Measurements from ENCODE around the gene LRRC8A. TPM values are rescaled to one million over a fixed set of nuclear protein-coding genes. Genes with fewer than 3 reads are reported as not detected.
A peak's percentile ranks its signal among the peaks of the same experiment; 100 is the strongest.
"Not testable (repeated sequence)": the region's sequence is repeated elsewhere in the genome, so short reads cannot be mapped to it uniquely, and the experiment has no call there.

Gene LRRC8A
- total RNA-seq, 2 experiments from 2014 or later = 22.9 to 26.9 TPM

DNA sequence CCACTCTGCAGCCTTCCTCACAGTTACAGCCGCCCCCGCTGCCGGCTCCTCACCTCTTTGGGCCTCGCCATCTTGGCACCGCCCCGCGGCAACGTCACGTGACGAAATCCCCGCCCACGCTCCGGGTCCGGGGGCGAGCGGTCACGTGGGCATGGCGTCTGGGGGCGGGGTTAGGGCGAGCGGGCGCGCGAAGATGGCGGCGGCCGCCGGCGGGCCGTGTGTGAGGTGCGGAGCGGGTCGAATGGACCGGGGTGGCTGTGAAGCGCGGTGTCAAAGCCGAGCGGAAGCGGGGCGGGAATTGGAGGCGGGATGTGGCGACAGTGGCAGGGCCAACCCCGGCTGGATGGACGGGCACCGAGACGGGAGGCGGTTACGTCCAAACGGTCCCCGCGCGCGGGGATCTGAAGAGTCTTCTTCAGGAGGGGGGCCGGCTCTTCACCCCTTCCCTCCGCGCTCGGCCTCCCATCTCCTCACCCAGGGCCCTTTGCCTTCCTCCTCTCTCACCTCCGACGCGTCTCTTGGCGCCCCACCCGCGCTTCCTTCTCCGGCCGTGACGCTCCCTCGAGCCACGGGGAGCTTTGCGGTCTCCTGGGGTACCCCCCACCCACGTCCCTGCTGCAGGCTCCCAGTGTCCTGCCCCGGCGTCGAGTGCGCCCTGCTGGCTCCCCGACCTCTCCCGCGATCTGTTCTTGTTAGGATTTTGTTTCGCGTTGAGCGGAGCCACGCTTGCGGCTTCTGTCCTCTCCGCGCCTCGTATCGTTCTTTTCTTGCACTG is 65.8 kb downstream of the LRRC8A start, which contains the start of the genes DOLK and NUP188:
TSS of gene DOLK (minus strand) at position 77 of the 775 bp plus-strand sequence. CDS start 300 bp downstream, outside the sequence.
TSS of gene NUP188 (plus strand) at position 173 of the 775 bp plus-strand sequence. CDS start at position 194, 21 bp downstream.
- Histone ChIP-seq H3K9me3 (ENCODE audit: low read length) (no peaks in the 10 kb centered on the region), H3K79me2 (ENCODE audit: insufficient read depth, low read depth, low read length) (peaks cover 21% of the 10 kb centered on the region; the same call in 1 of the 2 replicates), H4K20me1 (ENCODE audit: insufficient read depth, low read length) (no peaks in the 10 kb centered on the region), H3K4me1 (ENCODE audit: insufficient read depth, low read length, poor library complexity, severe bottlenecking) (peaks cover 14% of the 10 kb centered on the region), H2AFZ (ENCODE audit: low read length) (peak within 1 kb of the TSS; percentile 63), H3K9me2 (ENCODE audit: insufficient read depth, low read length) (no peaks in the 10 kb centered on the region), H3K27ac (ENCODE audit: low read depth, low read length, poor library complexity, severe bottlenecking) (peak within 1 kb of the TSS; percentile 63), H3K4me3 (ENCODE audit: low read depth, low read length, poor library complexity, severe bottlenecking) (peak within 1 kb of the TSS; percentile 95), H3K36me3 (ENCODE audit: insufficient read depth, low read length) (peaks cover 44% of the 10 kb centered on the region), H3K4me2 (ENCODE audit: low read length) (peak within 1 kb of the TSS; percentile 82)
- intact Hi-C loops (cut with micrococcal nuclease; ENCODE audit: unreplicated experiment) = loop anchor here (5.0 kb wide), 1 partner anchor 85 kb away; no protein-coding TSS in a partner anchor
- peak; percentile 94 for DNase-seq (ENCODE audit: low spot score)
- TF ChIP-seq EZH2phosphoT487 (IDR thresholded peaks at IDR 0.05; ENCODE audit: borderline replicate concordance, low read depth, low read length) (no peak), CTCF (conservative IDR thresholded peaks at IDR 0.05; ENCODE audit: low read length) (no peak)
- BruUV-seq (replicated peaks) = no TSS peak
- CTCF ChIA-PET (ENCODE audit: unreplicated experiment) = no interaction called here
- POLR2A ChIA-PET = interaction anchor here (0.6 to 0.8 kb wide), 3 partner anchors 11 to 342 kb away, joined by 3 to 5 read pairs (median 4); no protein-coding TSS in a partner anchor

GRCh38 chr9:128961403-128961802 is 79.5 kb downstream of the LRRC8A start:
- H3K27ac ChIP-seq (ENCODE audit: low read depth, low read length, poor library complexity, severe bottlenecking); H2AFZ ChIP-seq (ENCODE audit: low read length); H3K9me3 ChIP-seq (ENCODE audit: low read length); BruUV-seq (replicated peaks); H3K9me2 ChIP-seq (ENCODE audit: insufficient read depth, low read length); H3K79me2 ChIP-seq (ENCODE audit: insufficient read depth, low read depth, low read length); H3K4me3 ChIP-seq (ENCODE audit: low read depth, low read length, poor library complexity, severe bottlenecking); DNase-seq (ENCODE audit: low spot score); CTCF ChIA-PET (ENCODE audit: unreplicated experiment); intact Hi-C loops (cut with micrococcal nuclease; ENCODE audit: unreplicated experiment); H4K20me1 ChIP-seq (ENCODE audit: insufficient read depth, low read length); H3K4me1 ChIP-seq (ENCODE audit: insufficient read depth, low read length, poor library complexity, severe bottlenecking); H3K4me2 ChIP-seq (ENCODE audit: low read length): not testable (repeated sequence)
- POLR2A ChIA-PET = interaction anchor here (0.6 to 0.7 kb wide), 2 partner anchors 11 to 28 kb away, joined by 3 to 5 read pairs; no protein-coding TSS in a partner anchor
- peaks cover 92% of the 10 kb centered on the region for H3K36me3 ChIP-seq (ENCODE audit: insufficient read depth, low read length)

Other genes with a start within 250 kb of the LRRC8A start
- gene DYNC2I2, start 225.3 kb upstream of the LRRC8A start, total RNA-seq (2014; rRNA removed; shearing (Covaris generic)) = 71.8 and 97.6 TPM in 2 replicates
- gene DYNC2I2, start 225.3 kb upstream of the LRRC8A start, total RNA-seq (2022) = 51.6 and 55.5 TPM in 2 replicates
- 598 and 1,041 TPM in 2 replicates for gene SET, start 192.9 kb upstream of the LRRC8A start, total RNA-seq (2014; rRNA removed; shearing (Covaris generic))
- gene SET, start 192.9 kb upstream of the LRRC8A start, total RNA-seq (2022) = 686 and 701 TPM in 2 replicates
- gene PKN3, start 179.6 kb upstream of the LRRC8A start, total RNA-seq (2014; rRNA removed; shearing (Covaris generic)) = 0.88 and 1.5 TPM in 2 replicates
- gene PKN3, start 179.6 kb upstream of the LRRC8A start, total RNA-seq (2022) = 3.3 and 4.6 TPM in 2 replicates
- 29.0 and 56.8 TPM in 2 replicates for gene ZDHHC12, start 158.0 kb upstream of the LRRC8A start, total RNA-seq (2014; rRNA removed; shearing (Covaris generic))
- 37.0 and 40.0 TPM in 2 replicates for gene ZDHHC12, start 158.0 kb upstream of the LRRC8A start, total RNA-seq (2022)
- gene ZER1, start 110.2 kb upstream of the LRRC8A start, total RNA-seq (2014; rRNA removed; shearing (Covaris generic)) = 6.9 and 11.0 TPM in 2 replicates
- gene ZER1, start 110.2 kb upstream of the LRRC8A start, total RNA-seq (2022) = 15.1 and 20.0 TPM in 2 replicates
- gene TBC1D13, start 94.9 kb upstream of the LRRC8A start, total RNA-seq (2014; rRNA removed; shearing (Covaris generic)) = 14.9 and 18.7 TPM in 2 replicates
- 18.9 and 24.7 TPM in 2 replicates for gene TBC1D13, start 94.9 kb upstream of the LRRC8A start, total RNA-seq (2022)
- gene ENDOG, start 63.6 kb upstream of the LRRC8A start, total RNA-seq (2014; rRNA removed; shearing (Covaris generic)) = 31.9 and 35.2 TPM in 2 replicates
- gene ENDOG, start 63.6 kb upstream of the LRRC8A start, total RNA-seq (2022) = 24.8 and 29.4 TPM in 2 replicates
- 38.9 and 51.2 TPM in 2 replicates for gene SPOUT1, start 52.3 kb upstream of the LRRC8A start, total RNA-seq (2014; rRNA removed; shearing (Covaris generic))
- gene SPOUT1, start 52.3 kb upstream of the LRRC8A start, total RNA-seq (2022) = 47.8 and 52.5 TPM in 2 replicates
- gene KYAT1, start 183 bp upstream of the LRRC8A start, total RNA-seq (2014; rRNA removed; shearing (Covaris generic)) = 38.2 and 44.7 TPM in 2 replicates
- 28.3 and 34.5 TPM in 2 replicates for gene KYAT1, start 183 bp upstream of the LRRC8A start, total RNA-seq (2022)
- 69.0 and 83.5 TPM in 2 replicates for gene PHYHD1, start 38.8 kb downstream of the LRRC8A start, total RNA-seq (2014; rRNA removed; shearing (Covaris generic))
- 132 and 150 TPM in 2 replicates for gene PHYHD1, start 38.8 kb downstream of the LRRC8A start, total RNA-seq (2022)
- gene DOLK, start 65.5 kb downstream of the LRRC8A start, total RNA-seq (2014; rRNA removed; shearing (Covaris generic)) = 9.6 and 11.2 TPM in 2 replicates
- gene DOLK, start 65.5 kb downstream of the LRRC8A start, total RNA-seq (2022) = 5.1 and 5.8 TPM in 2 replicates
- gene NUP188, start 65.6 kb downstream of the LRRC8A start, total RNA-seq (2014; rRNA removed; shearing (Covaris generic)) = 70.5 and 73.6 TPM in 2 replicates
- 83.8 and 91.6 TPM in 2 replicates for gene NUP188, start 65.6 kb downstream of the LRRC8A start, total RNA-seq (2022)
- gene SH3GLB2, start 146.2 kb downstream of the LRRC8A start, total RNA-seq (2014; rRNA removed; shearing (Covaris generic)) = 58.4 and 73.6 TPM in 2 replicates
- 92.6 and 95.8 TPM in 2 replicates for gene SH3GLB2, start 146.2 kb downstream of the LRRC8A start, total RNA-seq (2022)
- 27.7 and 29.2 TPM in 2 replicates for gene MIGA2, start 154.5 kb downstream of the LRRC8A start, total RNA-seq (2014; rRNA removed; shearing (Covaris generic))
- gene MIGA2, start 154.5 kb downstream of the LRRC8A start, total RNA-seq (2022) = 36.9 and 37.7 TPM in 2 replicates
- gene DOLPP1, start 199.0 kb downstream of the LRRC8A start, total RNA-seq (2014; rRNA removed; shearing (Covaris generic)) = 15.1 and 16.9 TPM in 2 replicates
- gene DOLPP1, start 199.0 kb downstream of the LRRC8A start, total RNA-seq (2022) = 13.5 and 16.9 TPM in 2 replicates
- gene CRAT, start 228.7 kb downstream of the LRRC8A start, total RNA-seq (2014; rRNA removed; shearing (Covaris generic)) = 0.26 and 1.8 TPM in 2 replicates
- 5.3 and 6.5 TPM in 2 replicates for gene CRAT, start 228.7 kb downstream of the LRRC8A start, total RNA-seq (2022)
- gene PTPA, start 229.3 kb downstream of the LRRC8A start, total RNA-seq (2014; rRNA removed; shearing (Covaris generic)) = 106 and 109 TPM in 2 replicates
- 95.8 and 111 TPM in 2 replicates for gene PTPA, start 229.3 kb downstream of the LRRC8A start, total RNA-seq (2022)

Data from OCI-LY7 (cell line).